GM12878 (cell line): ENCODE results near the gene PRDM16. TPM values are rescaled to one million over a fixed set of nuclear protein-coding genes. Genes with fewer than 3 reads are reported as not detected.

ENCODE experiments used
- ATAC-seq: fragments of 200-7000 bp; cut with Tn5 transposase; 3 replicates; pipeline ENCODE4 v1.9.1; 2020; ENCODE audit warnings: mild to moderate bottlenecking, moderate library complexity
- BruUV-seq: library from RNA; stranded (reverse); fragments of 400-500 nt; replicated peaks from 2 replicates; lab custom pipeline; 2021; lab: Mats Ljungman, UMichigan
- CTCF ChIA-PET: fragments of 300-600 bp; sonication (Branson Sonifier 250); formaldehyde crosslinking; extraction: SDS; loops from one replicate; lab custom pipeline; 2021; ENCODE audit warnings: inconsistent platforms; lab: Yijun Ruan, JAX
- POLR2A ChIA-PET: fragments of 350-600 bp; formaldehyde crosslinking; extraction: SDS; loops from one replicate; lab custom pipeline; 2021; ENCODE audit warnings: inconsistent platforms; lab: Charles Lee
- RAD21 ChIA-PET: fragments of 300-600 bp; sonication (Branson Sonifier 250); formaldehyde crosslinking; loops from one replicate; lab custom pipeline; 2023; ENCODE audit warnings: antibody characterized with exemption; ENCODE audit not compliant: unreplicated experiment; lab: Charles Lee
- SMC1A ChIA-PET: fragments of 300-600 bp; sonication (Branson Sonifier 250); formaldehyde crosslinking; loops from one replicate; lab custom pipeline; 2023; ENCODE audit not compliant: unreplicated experiment, uncharacterized antibody; lab: Charles Lee
- DNase-seq: peaks from one replicate; pipeline ENCODE4 v3.0.0-alpha.2; 2011; ENCODE audit warnings: low read depth, low spot score
- FAIRE-seq: peaks from 3 replicates; lab custom pipeline; 2011; peaks lifted over from hg19 to GRCh38; lab: Jason Lieb, UNC
- H2AFZ ChIP-seq: 2 replicates; pipeline ENCODE4 v1.6.0; 2011; ENCODE audit warnings: low read depth, low read length, control low read depth; ENCODE audit not compliant: control insufficient read depth
- H3K27ac ChIP-seq: 2 replicates; pipeline ENCODE4 v1.5.1; 2011; ENCODE audit warnings: control low read depth; ENCODE audit not compliant: control insufficient read depth, insufficient read depth
- H3K27me3 ChIP-seq, 2 experiments: replicated peaks in 1 of 2; 2 replicates each; pipeline versions ENCODE4 v1.6.0 to v1.6.1; 2011; ENCODE audit warnings: low read length in 1 of 2; ENCODE audit not compliant: control insufficient read depth in 2 of 2, insufficient read depth in 2 of 2
- H3K36me3 ChIP-seq, 2 experiments: 2 replicates each; pipeline ENCODE4 v1.5.1; 2011; ENCODE audit warnings: low read length in 1 of 2; ENCODE audit not compliant: control insufficient read depth in 2 of 2, insufficient read depth in 2 of 2
- H3K4me1 ChIP-seq: 2 replicates; pipeline ENCODE4 v1.6.1; 2011; ENCODE audit warnings: mild to moderate bottlenecking, low read length, moderate library complexity, mixed read lengths; ENCODE audit not compliant: control insufficient read depth, insufficient read depth
- H3K4me2 ChIP-seq: 2 replicates; pipeline ENCODE4 v1.6.0; 2011; ENCODE audit warnings: control low read depth; ENCODE audit not compliant: control insufficient read depth, insufficient read depth
- H3K4me3 ChIP-seq: fragments of 200-600 bp; sonication (generic); 2 replicates; pipeline ENCODE4 v1.5.1; 2016
- H3K79me2 ChIP-seq: 2 replicates; pipeline ENCODE4 v1.6.0; 2011; ENCODE audit warnings: low read length; ENCODE audit not compliant: control insufficient read depth, insufficient read depth
- H3K9ac ChIP-seq: 2 replicates; pipeline ENCODE4 v1.8.0; 2011; ENCODE audit warnings: low read length, control low read depth, mixed read lengths; ENCODE audit not compliant: control insufficient read depth, insufficient read depth
- H3K9me3 ChIP-seq: replicated peaks from 3 replicates; pipeline ENCODE4 v1.5.1; 2011; ENCODE audit warnings: mild to moderate bottlenecking, low read length; ENCODE audit not compliant: control insufficient read depth, insufficient read depth
- H4K20me1 ChIP-seq: 2 replicates; pipeline ENCODE4 v1.6.0; 2011; ENCODE audit not compliant: control insufficient read depth, insufficient read depth
- BMI1 ChIP-seq: fragments of 450-650 bp; IDR thresholded peaks from 2 replicates; pipeline ENCODE4 v1.6.1; 2016; ENCODE audit warnings: mild to moderate bottlenecking, moderate library complexity, borderline replicate concordance
- CHD1 ChIP-seq: IDR thresholded peaks from 2 replicates; pipeline ENCODE4 v1.6.1; 2012; ENCODE audit warnings: low read depth, low read length, improper control_type of control experiment
- FOXK2 ChIP-seq: fragments of 450-650 bp; IDR thresholded peaks from 2 replicates; pipeline ENCODE4 v1.6.1; 2017; ENCODE audit warnings: mild to moderate bottlenecking, moderate library complexity
- HDAC6 ChIP-seq: fragments of 200-600 bp; sonication (generic); IDR thresholded peaks from one replicate; pipeline ENCODE4 v1.8.0; 2017; ENCODE audit warnings: antibody characterized with exemption; ENCODE audit not compliant: unreplicated experiment
- SIX5 ChIP-seq: IDR thresholded peaks from 2 replicates; pipeline ENCODE4 v1.6.1; 2011; ENCODE audit warnings: mild to moderate bottlenecking, low read depth, low read length, moderate library complexity; ENCODE audit not compliant: severe bottlenecking
- ZBTB40 ChIP-seq: fragments of 450-650 bp; IDR thresholded peaks from 2 replicates; pipeline ENCODE4 v1.6.1; 2016; ENCODE audit warnings: mild to moderate bottlenecking, moderate library complexity, borderline replicate concordance
- ZZZ3 ChIP-seq: IDR thresholded peaks from 2 replicates; pipeline ENCODE4 v1.6.1; 2011; ENCODE audit warnings: low read depth; ENCODE audit not compliant: control insufficient read depth, insufficient read length
- WGBS: methylation state at CpG from one replicate; pipeline ENCODE4 v1.1.6; 2016; ENCODE audit warnings: low lambda C conversion rate; ENCODE audit not compliant: insufficient replicate concordance, insufficient coverage; ENCODE audit errors: missing lambda C conversion rate; 5-methylcytosine and 5-hydroxymethylcytosine counted together
- in situ Hi-C: fragments of 300-500 bp; cut with MboI; formaldehyde crosslinking; loops from 9 replicates; pipeline ENCODE4 v1.14.3; 2018; ENCODE audit warnings: mixed read lengths
- intact Hi-C: fragments of 100-400 bp; cut with micrococcal nuclease; formaldehyde crosslinking; loops from one replicate; pipeline ENCODE4 v1.14.2; 2022; ENCODE audit not compliant: unreplicated experiment
- polyA plus RNA-seq, 11 experiments: library from polyadenylated mRNA; depleted of rRNA in 4 of 11; unstranded in 6 of 11; stranded (reverse) in 5 of 11; fragments of >200 nt; fragmentation: Nextera tagmentation in 4 of 11; fragmentation: Illumina TruSeq in 1 of 11; extraction: Ambion mirVana in 4 of 11; extraction: Trizol in 1 of 11; gene quantifications; 1 replicate in 1 of 11; 2 replicates in 10 of 11; pipeline versions ENCODE4 v1.2.1 to v1.2.3, GENCODE V29; 2011 to 2016; ENCODE audit warnings: inconsistent platforms in 2 of 11, missing spikeins in 2 of 11, low read depth in 1 of 11
- total RNA-seq, 4 experiments: library from RNA; depleted of rRNA in 3 of 4; stranded (reverse); fragments of >200 nt in 3 of 4; fragmentation: Illumina TruSeq in 1 of 4; extraction: Trizol in 1 of 4; gene quantifications; 2 replicates each; pipeline versions ENCODE4 v1.2.1 to v1.2.3, GENCODE V29; 2013 to 2021
- TF ChIP-seq, protein P1 (sequence below): fragments of 450-650 bp; IDR thresholded peaks from 2 replicates; pipeline ENCODE4 v1.6.1; 2017; ENCODE audit warnings: mild to moderate bottlenecking, low read depth, inconsistent platforms; ENCODE audit not compliant: poor library complexity, severe bottlenecking

The PRDM16 gene
- total and polyA plus RNA-seq, 10 of the 15 experiments (the other 5 are each of a cell fraction or from before 2014, with no cell fraction given): 0.03 TPM; not detected in 9

GRCh38 chr1:3241236-3241550 lies 172.2 kb downstream of the PRDM16 start:
- SMC1A ChIA-PET: no interaction called here
- ATAC-seq: no peak
- H3K4me2 ChIP-seq: no peak overlapping the region
- no peaks in the 10 kb centered on the region for H4K20me1 ChIP-seq
- no peaks in the 10 kb centered on the region for H3K4me1 ChIP-seq
- DNase-seq: no peak
- no TSS peak for BruUV-seq
- FAIRE-seq: no peak
- no peaks in the 10 kb centered on the region for H3K36me3 ChIP-seq
- POLR2A ChIA-PET: no interaction called here
- H3K27ac ChIP-seq: no peak overlapping the region
- intact Hi-C loops: no loop called here
- H3K27me3 ChIP-seq: no peaks in the 10 kb centered on the region
- in situ Hi-C loops: no loop called here
- RAD21 ChIA-PET: no interaction called here
- CTCF ChIA-PET: no interaction called here
- H2AFZ ChIP-seq: no peak overlapping the region
- WGBS: 66% methylated on average over 16 of the region's 17 CpGs
- TF ChIP-seq CHD1: no peak
- no peak for TF ChIP-seq BMI1
- no peak for TF ChIP-seq ZBTB40
- TF ChIP-seq, protein P1, sequence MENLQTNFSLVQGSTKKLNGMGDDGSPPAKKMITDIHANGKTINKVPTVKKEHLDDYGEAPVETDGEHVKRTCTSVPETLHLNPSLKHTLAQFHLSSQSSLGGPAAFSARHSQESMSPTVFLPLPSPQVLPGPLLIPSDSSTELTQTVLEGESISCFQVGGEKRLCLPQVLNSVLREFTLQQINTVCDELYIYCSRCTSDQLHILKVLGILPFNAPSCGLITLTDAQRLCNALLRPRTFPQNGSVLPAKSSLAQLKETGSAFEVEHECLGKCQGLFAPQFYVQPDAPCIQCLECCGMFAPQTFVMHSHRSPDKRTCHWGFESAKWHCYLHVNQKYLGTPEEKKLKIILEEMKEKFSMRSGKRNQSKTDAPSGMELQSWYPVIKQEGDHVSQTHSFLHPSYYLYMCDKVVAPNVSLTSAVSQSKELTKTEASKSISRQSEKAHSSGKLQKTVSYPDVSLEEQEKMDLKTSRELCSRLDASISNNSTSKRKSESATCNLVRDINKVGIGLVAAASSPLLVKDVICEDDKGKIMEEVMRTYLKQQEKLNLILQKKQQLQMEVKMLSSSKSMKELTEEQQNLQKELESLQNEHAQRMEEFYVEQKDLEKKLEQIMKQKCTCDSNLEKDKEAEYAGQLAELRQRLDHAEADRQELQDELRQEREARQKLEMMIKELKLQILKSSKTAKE: no peak
- TF ChIP-seq SIX5: no peak
- no peak for TF ChIP-seq HDAC6
- no peak for TF ChIP-seq ZZZ3
- no peak for TF ChIP-seq FOXK2
- H3K9me3 ChIP-seq: no peaks in the 10 kb centered on the region
- H3K4me3 ChIP-seq: no peak overlapping the region
- H3K79me2 ChIP-seq: no peaks in the 10 kb centered on the region
- no peak overlapping the region for H3K9ac ChIP-seq
